NCI-H82 treated with DMSO at 0.1 percent for 48 hours (cell line): ENCODE data around the gene FCN2.

ENCODE experiments used
- DNase-seq: peaks from one replicate; lab custom pipeline; 2025; ENCODE audit not compliant: unreplicated experiment; lab: John Stamatoyannopoulos, UW

Gene FCN2

GRCh38 chr9:134868751-134869553 lies 11.7 kb upstream of the FCN2 start:
- DNase-seq = no peak

DNA sequence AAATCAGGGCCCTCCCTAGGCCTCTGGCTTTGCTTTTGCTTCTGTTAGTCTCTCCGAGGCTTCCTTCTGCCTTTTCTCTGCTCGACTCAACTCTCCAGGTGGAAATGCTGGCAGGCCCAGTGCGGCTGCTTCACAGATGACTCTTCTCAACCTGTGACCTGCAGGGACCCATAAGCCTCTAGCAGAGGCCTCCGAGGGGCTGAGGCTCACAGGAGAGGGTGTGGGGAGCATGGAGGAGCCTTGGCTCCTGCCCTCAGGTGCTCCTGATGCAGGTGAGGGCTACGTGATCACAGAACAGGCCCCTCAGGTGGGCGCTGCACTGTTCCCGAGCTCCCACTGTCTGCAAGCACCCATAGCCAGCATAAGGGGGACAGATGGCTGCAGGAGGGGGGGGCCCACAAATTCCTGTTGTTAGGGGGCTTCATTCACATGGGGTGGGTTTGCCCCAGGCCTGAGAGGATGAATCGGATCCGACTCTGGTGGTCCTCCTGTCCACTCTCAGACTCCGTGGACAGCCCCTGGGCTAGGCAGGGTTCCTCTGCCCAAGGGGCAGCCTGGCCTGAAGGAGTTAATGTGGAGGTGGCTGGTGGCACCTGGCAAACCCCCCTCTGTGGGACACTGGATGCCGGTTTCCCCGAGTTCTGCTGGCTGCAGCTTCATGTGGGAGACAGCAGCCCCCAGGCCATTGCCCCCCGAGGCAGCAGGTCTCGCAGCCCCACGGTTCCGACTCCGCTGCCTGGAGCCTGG lies 10.9 kb upstream of the FCN2 start:
- no peak for DNase-seq

GRCh38 chr9:134870301-134870694 lies 10.3 kb upstream of the FCN2 start:
- DNase-seq = no peak

DNA sequence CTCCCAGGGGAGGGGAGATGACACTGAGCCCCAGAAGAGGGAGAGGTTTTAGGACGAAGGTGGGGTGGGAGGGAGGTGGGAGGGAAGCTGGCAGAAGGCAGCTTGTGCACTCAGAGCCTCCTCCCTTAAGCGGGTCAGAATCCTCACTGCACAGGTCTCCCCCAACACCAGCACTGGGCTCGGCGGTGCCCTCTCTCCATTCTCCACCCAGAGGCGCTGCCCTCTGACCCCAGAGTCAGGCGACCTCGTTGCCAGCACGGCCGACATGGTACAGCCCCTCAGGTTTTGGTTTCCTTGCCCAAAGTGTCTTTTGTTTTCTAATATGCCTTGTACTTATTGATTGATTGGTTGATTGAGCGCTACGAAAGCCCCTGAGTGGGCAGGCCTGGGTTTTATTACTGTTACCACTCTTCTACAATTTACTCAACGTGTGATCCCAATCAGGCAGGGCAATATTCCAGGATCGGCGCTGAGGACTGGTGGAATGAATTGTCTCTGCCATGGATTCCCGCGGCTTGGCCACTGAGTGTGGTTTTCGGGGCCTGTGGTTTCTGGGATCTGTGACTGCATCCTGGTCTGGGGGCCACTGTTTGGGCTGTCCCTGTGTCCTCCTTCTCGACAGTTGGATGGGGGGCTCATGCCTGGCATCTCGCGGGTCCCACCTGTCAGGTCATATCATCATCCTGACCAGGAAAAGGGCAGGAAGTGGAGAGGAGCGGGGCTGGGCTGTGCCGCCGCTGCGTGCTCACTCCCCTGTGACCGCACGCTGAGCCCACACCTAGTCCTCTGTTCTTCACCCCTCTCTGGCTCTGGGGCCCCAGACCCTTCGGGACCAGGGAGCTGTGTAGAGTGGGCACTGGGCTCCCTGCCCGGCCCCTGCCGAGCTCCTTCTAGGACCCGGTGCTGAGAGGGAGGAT lies 9.6 kb upstream of the FCN2 start:
- no peak for DNase-seq

- no peak for DNase-seq
These were observed 8.8 kb upstream of the FCN2 start for GRCh38 chr9:134871697-134872340.

- no peak for DNase-seq
These were observed 8.0 kb upstream of the FCN2 start for GRCh38 chr9:134872482-134873231.

- DNase-seq = no peak
These were observed 5.2 kb upstream of the FCN2 start for GRCh38 chr9:134875371-134875770.

GRCh38 chr9:134877541-134877940 lies 3.1 kb upstream of the FCN2 start:
- no peak for DNase-seq

GRCh38 chr9:134879664-134880483 lies 736 bp upstream of the FCN2 start:
- no peak for DNase-seq

- no peak for DNase-seq
These were observed 682 bp downstream of the FCN2 start for GRCh38 chr9:134881313-134881670.

DNA sequence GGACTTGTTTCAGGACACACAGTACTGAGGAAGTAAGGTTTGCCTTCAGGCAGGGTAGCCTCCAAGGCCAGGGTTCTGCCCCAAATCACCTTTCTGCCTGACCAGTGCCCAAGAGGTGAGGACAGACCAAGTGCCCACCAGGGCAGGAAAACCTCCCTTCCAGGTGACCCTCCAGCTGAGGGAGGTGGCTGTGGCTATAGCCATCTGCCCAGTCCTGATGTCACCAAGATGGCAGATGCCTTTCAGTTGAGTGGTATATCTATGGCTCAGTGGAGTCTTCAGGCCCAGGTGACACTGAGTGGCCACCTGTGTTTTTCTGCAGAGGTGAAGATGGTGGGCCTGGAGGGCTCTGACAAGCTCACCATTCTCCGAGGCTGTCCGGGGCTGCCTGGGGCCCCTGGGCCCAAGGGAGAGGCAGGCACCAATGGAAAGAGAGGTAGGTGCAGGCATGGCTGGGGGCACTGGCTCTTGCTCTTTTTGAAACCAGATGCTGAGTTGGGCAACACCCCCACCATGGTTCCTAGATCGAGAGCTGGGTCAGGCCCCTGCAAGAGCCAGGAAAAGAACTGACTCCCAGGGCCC lies 1.7 kb downstream of the FCN2 start:
- no peak for DNase-seq

GRCh38 chr9:134883040-134883782 lies 2.6 kb downstream of the FCN2 start:
- no peak for DNase-seq

GRCh38 chr9:134884492-134884891 lies 3.9 kb downstream of the FCN2 start:
- no peak for DNase-seq

GRCh38 chr9:134885001-134885678 lies 4.5 kb downstream of the FCN2 start:
- no peak for DNase-seq

GRCh38 chr9:134885679-134886412 lies 5.2 kb downstream of the FCN2 start:
- no peak for DNase-seq

- no peak for DNase-seq
These were observed 5.9 kb downstream of the FCN2 start for GRCh38 chr9:134886413-134886913.

DNA sequence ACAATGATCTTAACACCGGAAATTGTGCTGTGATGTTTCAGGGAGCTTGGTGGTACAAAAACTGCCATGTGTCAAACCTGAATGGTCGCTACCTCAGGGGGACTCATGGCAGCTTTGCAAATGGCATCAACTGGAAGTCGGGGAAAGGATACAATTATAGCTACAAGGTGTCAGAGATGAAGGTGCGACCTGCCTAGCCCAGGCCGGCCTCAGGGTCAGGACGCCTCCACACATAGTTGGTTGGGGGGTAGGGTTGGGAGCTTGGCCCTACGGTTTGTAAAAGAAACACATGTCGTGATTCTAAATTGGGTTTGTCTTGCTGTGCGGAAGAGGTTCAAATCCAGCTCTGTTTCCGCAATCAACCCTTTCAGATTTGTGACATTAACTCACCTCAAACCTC lies 6.6 kb downstream of the FCN2 start:
- DNase-seq = no peak
